IPS DF 19.7 (cell line): ENCODE data around the gene MRPL16.
"Not testable (repeated sequence)": the region's sequence is repeated elsewhere in the genome, so short reads cannot be mapped to it uniquely, and the experiment has no call there.

Experiments used
- DNase-seq: peaks from one replicate; pipeline ENCODE4 v3.0.0-alpha.2; 2013; ENCODE audit warnings: low read depth, low spot score

The MRPL16 gene

GRCh38 chr11:59810189-59810910 lies at the start of gene MRPL16:
TSS of gene MRPL16 (minus strand) at chr11:59810778. CDS start at chr11:59810658, 120 bp downstream.
- DNase-seq, result peak; percentile 71

- no peak for DNase-seq
Measured at GRCh38 chr11:59859673-59860072, 49.1 kb upstream of the MRPL16 start.

- peak; percentile 15 for DNase-seq
Measured at GRCh38 chr11:59857439-59858434, 47.2 kb upstream of the MRPL16 start.

- no peak for DNase-seq
Measured at GRCh38 chr11:59854871-59855270, 44.3 kb upstream of the MRPL16 start.

GRCh38 chr11:59851416-59851815 lies 40.8 kb upstream of the MRPL16 start:
- DNase-seq, result not testable (repeated sequence)

- not testable (repeated sequence) for DNase-seq
Measured at GRCh38 chr11:59849551-59849950, 39.0 kb upstream of the MRPL16 start.

- DNase-seq, result no peak
Measured at GRCh38 chr11:59849129-59849528, 38.6 kb upstream of the MRPL16 start.

GRCh38 chr11:59848439-59848838 lies 37.9 kb upstream of the MRPL16 start:
- not testable (repeated sequence) for DNase-seq

GRCh38 chr11:59847626-59848025 lies 37.0 kb upstream of the MRPL16 start:
- DNase-seq, result no peak

- DNase-seq, result no peak
Measured at GRCh38 chr11:59846556-59846955, 36.0 kb upstream of the MRPL16 start.

GRCh38 chr11:59845399-59845798 lies 34.8 kb upstream of the MRPL16 start, which contains the start of gene CBLIF:
TSS of gene CBLIF (minus strand) at chr11:59845499. CDS start at chr11:59845453, 46 bp downstream.
- DNase-seq, result no peak

- no peak for DNase-seq
Measured at GRCh38 chr11:59842316-59842715, 31.7 kb upstream of the MRPL16 start.

- DNase-seq, result no peak
Measured at GRCh38 chr11:59841514-59841913, 30.9 kb upstream of the MRPL16 start.

- DNase-seq, result no peak
Measured at GRCh38 chr11:59839615-59840014, 29.0 kb upstream of the MRPL16 start.

- DNase-seq, result no peak
Measured at GRCh38 chr11:59833602-59834001, 23.0 kb upstream of the MRPL16 start.

- no peak for DNase-seq
Measured at GRCh38 chr11:59829358-59829757, 18.8 kb upstream of the MRPL16 start.

- DNase-seq, result no peak
Measured at GRCh38 chr11:59822989-59823566, 12.5 kb upstream of the MRPL16 start.

- DNase-seq, result no peak
Measured at GRCh38 chr11:59818572-59818971, 8.0 kb upstream of the MRPL16 start.

- DNase-seq, result not testable (repeated sequence)
Measured at GRCh38 chr11:59816434-59816833, 5.9 kb upstream of the MRPL16 start.

GRCh38 chr11:59815754-59816153 lies 5.2 kb upstream of the MRPL16 start:
- DNase-seq, result peak; percentile 33

- no peak for DNase-seq
Measured at GRCh38 chr11:59814021-59814420, 3.4 kb upstream of the MRPL16 start.

- DNase-seq, result no peak
Measured at GRCh38 chr11:59813364-59813763, 2.8 kb upstream of the MRPL16 start.
